Testis (tissue), 3 donors: Measurements from ENCODE around the gene KRCC1. TPM values are rescaled to one million over a fixed set of nuclear protein-coding genes. Genes with fewer than 3 reads are reported as not detected.

Source experiments
- DNase-seq: peaks from one replicate; pipeline ENCODE4 v3.0.0-alpha.2; 2019
- H3K27ac ChIP-seq, 2 donors: fragments of 200-600 bp; sonication (generic); one replicate each; pipeline ENCODE4 v1.5.1; 2019
- H3K27me3 ChIP-seq: fragments of 200-600 bp; sonication (generic); one replicate; pipeline ENCODE4 v1.5.1; 2019
- H3K36me3 ChIP-seq: fragments of 200-600 bp; sonication (generic); one replicate; pipeline ENCODE4 v1.5.1; 2017; ENCODE audit warnings: low read depth; ENCODE audit errors: missing control alignments
- H3K4me1 ChIP-seq: fragments of 200-600 bp; sonication (generic); one replicate; pipeline ENCODE4 v1.5.1; 2019
- H3K4me3 ChIP-seq, 2 donors: fragments of 200-600 bp; sonication (generic); one replicate each; pipeline ENCODE4 v1.5.1; 2017 to 2019
- H3K9me3 ChIP-seq: fragments of 200-600 bp; sonication (generic); one replicate; pipeline ENCODE4 v1.5.1; 2017
- CTCF ChIP-seq, 3 experiments: fragments of 450-650 bp in 2 of 3; fragments of 200-600 bp in 1 of 3; sonication (generic) in 1 of 3; IDR thresholded peaks; one replicate each; pipeline ENCODE4 v1.5.1; 2016 to 2019; ENCODE audit warnings: antibody characterized with exemption in 3 of 3, mild to moderate bottlenecking in 2 of 3, moderate library complexity in 1 of 3
- POLR2A ChIP-seq: fragments of 450-650 bp; IDR thresholded peaks from one replicate; pipeline ENCODE4 v1.6.1; 2017; ENCODE audit warnings: antibody characterized with exemption, mild to moderate bottlenecking, moderate library complexity
- WGBS, 2 donors: methylation state at CpG; one replicate each; pipeline ENCODE4 v1.1.5; 2018; 5-methylcytosine and 5-hydroxymethylcytosine counted together
- intact Hi-C: fragments of 100-400 bp; cut with DNase I; formaldehyde crosslinking; loops from one replicate; pipeline ENCODE4 v1.15.1; 2023; ENCODE audit warnings: low total_unique reads
- polyA plus RNA-seq: library from polyadenylated mRNA; stranded (reverse); fragments of 350-450 nt; fragmentation: Illumina TruSeq; extraction: RNeasy Lipid Tissue Mini Kit (QIAGEN cat#74804); gene quantifications from one replicate; pipeline ENCODE4 v1.2.3, GENCODE V29; 2014; ENCODE audit warnings: low read depth, low replicate concordance; ENCODE audit not compliant: insufficient read depth
- total RNA-seq, 2 donors: library from RNA; depleted of rRNA; stranded (reverse); fragments of >200 nt; gene quantifications; one replicate each; pipeline ENCODE4 v1.2.3, GENCODE V29; 2016

KRCC1 gene
- total and polyA plus RNA-seq, 3 donors from 2014 or later: 15.4 to 21.1 (median 16.9) TPM

- 80 to 83% methylated on average over 3 of the region's 3 CpGs for WGBS, 2 donors
Measured at GRCh38 chr2:88091943-88092342, 36.4 kb upstream of the KRCC1 start.

GRCh38 chr2:88090446-88091283 lies 35.1 kb upstream of the KRCC1 start:
- Histone ChIP-seq H3K27ac (no peak overlapping the region), H3K36me3 (no peaks in the 10 kb centered on the region), H3K4me1 (no peaks in the 10 kb centered on the region), H3K9me3 (no peaks in the 10 kb centered on the region), H3K27me3 (no peaks in the 10 kb centered on the region), H3K4me3 (no peak overlapping the region)
- DNase-seq: no peak
- no peak for TF ChIP-seq POLR2A
- no peak for TF ChIP-seq CTCF (IDR thresholded peaks at IDR 0.05)
- WGBS, 2 donors: 67 to 70% methylated on average over 8 of the region's 8 CpGs
- intact Hi-C loops: no loop called here

More at GRCh38 chr2:88091943-88092342, 36.4 kb upstream of the KRCC1 start:
- intact Hi-C loops: no loop called here
- H3K27ac ChIP-seq: no peak overlapping the region
- H3K4me3 ChIP-seq: no peak overlapping the region
- H3K27me3 ChIP-seq: no peaks in the 10 kb centered on the region
- H3K36me3 ChIP-seq: no peaks in the 10 kb centered on the region
- TF ChIP-seq CTCF (IDR thresholded peaks at IDR 0.05) (no peak), POLR2A (no peak)
- DNase-seq: no peak
- H3K4me1 ChIP-seq: no peaks in the 10 kb centered on the region
- no peaks in the 10 kb centered on the region for H3K9me3 ChIP-seq

GRCh38 chr2:88088999-88089398 lies 33.4 kb upstream of the KRCC1 start:
- no peaks in the 10 kb centered on the region for H3K9me3 ChIP-seq
- H3K27ac ChIP-seq: no peak overlapping the region
- H3K36me3 ChIP-seq: no peaks in the 10 kb centered on the region
- no peaks in the 10 kb centered on the region for H3K27me3 ChIP-seq
- no peak overlapping the region for H3K4me3 ChIP-seq
- no peak for TF ChIP-seq POLR2A
- no peak for TF ChIP-seq CTCF (IDR thresholded peaks at IDR 0.05)
- no peak for DNase-seq
- WGBS, 2 donors: 94% methylated on average over 2 of the region's 2 CpGs
- intact Hi-C loops: no loop called here
- H3K4me1 ChIP-seq: no peaks in the 10 kb centered on the region

- intact Hi-C loops: no loop called here
- DNase-seq: no peak
- Histone ChIP-seq H3K4me3 (no peak overlapping the region), H3K9me3 (no peaks in the 10 kb centered on the region), H3K4me1 (peaks cover 5% of the 10 kb centered on the region), H3K36me3 (no peaks in the 10 kb centered on the region), H3K27me3 (no peaks in the 10 kb centered on the region), H3K27ac (no peak overlapping the region)
- 76 to 81% methylated on average over 17 of the region's 17 CpGs for WGBS, 2 donors
- no peak for TF ChIP-seq POLR2A
- no peak for TF ChIP-seq CTCF (IDR thresholded peaks at IDR 0.05)
Measured at GRCh38 chr2:88087763-88088162, 32.2 kb upstream of the KRCC1 start.

- DNase-seq: no peak
- no peaks in the 10 kb centered on the region for H3K27me3 ChIP-seq
- H3K4me1 ChIP-seq: peaks cover 10% of the 10 kb centered on the region
- TF ChIP-seq POLR2A (no peak), CTCF (IDR thresholded peaks at IDR 0.05) (no peak)
- WGBS, 2 donors: 91 to 94% methylated on average over 2 of the region's 2 CpGs
- no peaks in the 10 kb centered on the region for H3K9me3 ChIP-seq
- no peaks in the 10 kb centered on the region for H3K36me3 ChIP-seq
- intact Hi-C loops: no loop called here
- H3K4me3 ChIP-seq: no peak overlapping the region
- no peak overlapping the region for H3K27ac ChIP-seq
Measured at GRCh38 chr2:88087073-88087472, 31.5 kb upstream of the KRCC1 start.
